GM18517 (cell line): Measurements from ENCODE around the gene CALY.
A peak's percentile ranks its signal among the peaks of the same experiment; 100 is the strongest.

Experiments used
- ATAC-seq: cut with Tn5 transposase; IDR thresholded peaks from one replicate; pipeline ENCODE4 v1.9.1; 2021; ENCODE audit warnings: mild to moderate bottlenecking, moderate library complexity; ENCODE audit not compliant: unreplicated experiment

CALY gene

DNA sequence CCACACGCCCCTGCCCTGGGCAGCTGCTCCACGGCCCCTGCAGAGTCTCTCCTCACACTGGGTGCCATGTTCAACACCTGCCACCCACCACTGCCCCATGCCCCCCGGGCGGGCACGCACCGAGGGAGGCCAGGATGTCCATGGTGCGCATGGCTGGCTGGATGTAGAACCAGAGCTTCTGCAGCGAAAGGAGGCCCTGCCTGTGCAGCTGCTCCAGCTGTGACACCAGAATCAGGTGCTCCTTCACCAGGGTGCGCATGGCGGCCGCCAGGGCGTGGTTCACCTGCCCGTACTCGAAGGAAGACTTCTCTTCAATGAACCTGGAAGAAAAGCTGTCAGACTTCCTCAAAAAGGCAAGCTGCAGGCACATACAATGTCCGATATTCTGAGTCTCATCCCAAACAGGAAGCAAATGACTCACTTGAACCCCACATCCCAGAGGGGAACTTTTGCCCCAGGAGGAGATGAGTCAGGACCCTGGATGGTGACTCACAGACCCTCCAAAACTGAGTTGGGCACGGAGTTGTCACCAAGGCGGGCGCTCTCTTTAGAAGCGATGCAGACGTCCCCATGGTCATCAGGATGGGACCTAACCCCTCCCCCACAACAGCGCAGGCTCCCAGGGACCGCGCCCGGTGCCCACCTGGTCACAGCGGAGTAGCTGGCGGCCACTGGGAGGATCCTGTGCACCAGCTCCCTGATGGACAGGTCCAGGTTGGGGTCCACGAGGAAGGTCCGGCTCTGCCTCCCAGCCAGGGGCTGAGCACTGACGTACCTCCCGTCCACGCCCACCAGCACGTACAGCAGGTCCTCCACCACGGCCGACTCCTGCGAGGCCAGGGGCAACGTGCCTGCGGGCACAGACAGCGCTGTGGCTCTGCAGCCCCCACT lies 43.5 kb downstream of the CALY start:
- no peak for ATAC-seq

DNA sequence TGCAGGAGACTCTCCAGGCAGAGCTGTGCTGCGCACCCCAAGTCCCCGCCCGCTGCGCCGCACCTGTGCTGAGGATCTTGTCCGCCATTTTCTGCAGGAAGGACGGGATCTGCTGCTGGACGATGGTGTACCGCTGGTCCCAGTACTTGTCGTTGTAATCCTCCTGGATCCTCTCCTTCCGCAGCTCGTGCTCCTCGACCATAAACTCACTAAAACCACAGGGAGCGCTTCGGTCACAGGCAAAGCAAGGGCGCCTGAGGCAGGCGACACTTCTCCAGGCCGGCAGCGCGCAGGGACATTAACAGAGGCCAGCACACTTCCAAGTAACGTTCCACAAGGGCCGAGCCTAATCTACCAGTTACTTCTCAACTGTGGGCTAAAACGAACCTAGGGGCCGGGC lies 46.9 kb downstream of the CALY start:
- ATAC-seq: no peak

DNA sequence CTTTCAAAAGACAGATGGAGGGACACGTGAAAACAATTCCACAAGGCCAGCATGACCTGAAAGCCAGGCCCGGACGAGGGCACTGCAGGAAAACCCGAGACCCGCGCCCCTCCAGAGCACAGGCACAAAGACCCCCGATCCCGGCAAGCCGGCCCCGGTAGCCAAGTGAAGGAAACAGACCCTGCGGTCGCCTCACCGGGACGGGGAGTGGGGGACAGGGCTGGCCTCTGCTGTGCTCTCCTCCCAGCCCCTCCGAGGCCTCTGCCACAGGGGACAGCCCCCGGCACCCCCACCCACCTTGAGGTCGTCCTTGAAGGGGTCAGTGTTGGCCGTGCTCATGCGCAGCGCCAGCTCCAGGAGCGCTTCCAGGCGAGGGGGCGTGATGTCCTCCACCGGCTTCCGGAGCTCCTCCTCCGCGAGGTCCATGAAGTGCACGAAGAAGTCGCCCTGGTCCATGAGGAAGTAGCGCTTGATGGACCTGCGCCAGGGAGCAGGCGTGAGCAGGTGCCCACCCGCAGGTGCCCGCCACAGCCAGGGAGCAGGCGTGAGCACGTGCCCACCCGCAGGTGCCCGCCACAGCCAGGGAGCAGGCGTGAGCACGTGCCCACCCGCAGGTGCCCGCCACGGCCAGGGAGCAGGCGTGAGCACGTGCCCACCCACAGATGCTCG lies 48.7 kb downstream of the CALY start:
- no peak for ATAC-seq

DNA sequence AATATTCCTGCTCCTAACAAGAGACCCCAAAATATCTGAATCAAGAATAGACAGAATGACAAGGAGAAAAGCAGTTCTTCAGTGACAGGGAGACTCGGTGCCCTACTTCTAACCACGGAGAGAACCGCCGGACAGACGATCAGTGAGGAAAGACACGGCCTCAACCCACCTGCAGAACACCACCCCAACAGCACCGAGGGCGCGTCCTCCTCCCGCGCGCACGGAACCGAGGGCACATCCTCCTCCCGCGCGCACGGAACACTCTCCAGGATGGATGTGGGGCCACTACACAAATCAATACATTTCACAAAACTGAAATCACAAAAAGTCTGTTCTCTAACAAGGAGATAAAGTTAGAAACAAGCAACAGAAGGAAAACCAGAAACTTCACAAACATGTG lies 50.3 kb downstream of the CALY start:
- no peak for ATAC-seq

DNA sequence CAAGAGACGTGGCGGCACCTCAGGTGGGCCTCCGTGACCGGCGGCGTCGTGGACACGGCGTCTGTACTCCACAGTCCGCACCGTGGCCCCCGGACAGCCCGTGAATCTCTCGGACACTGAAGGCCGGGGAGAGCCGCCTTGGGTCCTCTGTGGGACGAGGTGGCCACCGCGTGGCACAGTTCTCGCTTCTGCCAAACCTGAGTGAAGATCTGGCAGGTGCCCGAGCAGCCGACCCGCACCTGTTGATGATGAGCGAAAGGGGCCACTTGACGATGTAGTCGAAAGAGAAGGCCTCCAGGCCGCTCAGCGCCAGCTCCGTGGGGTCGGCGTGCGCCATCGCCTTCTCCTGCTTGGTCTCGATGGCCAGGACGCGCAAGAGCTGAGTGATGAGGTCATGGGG lies 51.5 kb downstream of the CALY start:
- ATAC-seq: no peak

DNA sequence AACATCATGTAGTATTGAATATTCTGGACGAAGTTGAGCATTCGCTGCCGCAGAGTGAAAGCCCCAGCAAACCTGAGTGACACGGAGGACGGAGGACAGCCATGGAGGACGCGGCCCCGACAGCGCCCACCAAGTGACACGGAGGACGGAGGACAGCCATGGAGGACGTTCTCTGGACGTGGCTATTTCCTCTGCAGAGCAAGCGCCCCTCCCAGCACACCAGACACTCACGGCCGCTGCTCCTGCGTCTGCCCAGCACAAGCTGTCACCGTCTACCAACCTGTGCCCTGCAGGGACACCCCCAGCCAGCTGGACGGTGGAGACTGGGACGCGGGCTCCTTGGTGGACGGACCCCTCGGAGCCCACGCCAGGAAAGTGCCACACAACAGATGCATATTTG lies 52.8 kb downstream of the CALY start:
- no peak for ATAC-seq

DNA sequence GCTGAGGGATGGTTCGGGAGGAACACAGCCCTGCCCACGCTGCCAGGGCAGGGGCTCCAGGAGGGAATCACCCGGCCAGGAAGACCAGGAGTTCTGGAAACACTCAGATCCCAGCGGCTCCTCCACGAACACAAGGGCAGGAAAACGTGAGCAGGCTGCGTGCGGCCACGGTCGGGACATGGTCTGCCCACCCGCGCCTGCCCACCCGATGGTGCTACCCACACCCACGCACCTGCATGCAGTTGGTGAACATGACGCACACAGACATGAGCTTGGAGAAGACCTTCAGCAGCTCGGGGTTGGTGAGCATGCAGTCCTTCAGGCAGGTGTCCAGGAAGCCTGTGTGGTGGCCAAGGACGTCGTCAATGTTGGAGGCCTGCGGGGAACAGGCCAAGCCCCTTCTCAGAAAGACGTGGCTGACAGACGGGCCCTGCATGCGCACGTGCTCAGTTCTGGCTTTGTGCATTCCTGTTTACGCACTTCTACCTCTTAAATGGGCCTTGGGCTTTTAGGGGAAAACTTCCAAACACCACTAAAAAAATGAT lies 53.8 kb downstream of the CALY start:
- no peak for ATAC-seq

DNA sequence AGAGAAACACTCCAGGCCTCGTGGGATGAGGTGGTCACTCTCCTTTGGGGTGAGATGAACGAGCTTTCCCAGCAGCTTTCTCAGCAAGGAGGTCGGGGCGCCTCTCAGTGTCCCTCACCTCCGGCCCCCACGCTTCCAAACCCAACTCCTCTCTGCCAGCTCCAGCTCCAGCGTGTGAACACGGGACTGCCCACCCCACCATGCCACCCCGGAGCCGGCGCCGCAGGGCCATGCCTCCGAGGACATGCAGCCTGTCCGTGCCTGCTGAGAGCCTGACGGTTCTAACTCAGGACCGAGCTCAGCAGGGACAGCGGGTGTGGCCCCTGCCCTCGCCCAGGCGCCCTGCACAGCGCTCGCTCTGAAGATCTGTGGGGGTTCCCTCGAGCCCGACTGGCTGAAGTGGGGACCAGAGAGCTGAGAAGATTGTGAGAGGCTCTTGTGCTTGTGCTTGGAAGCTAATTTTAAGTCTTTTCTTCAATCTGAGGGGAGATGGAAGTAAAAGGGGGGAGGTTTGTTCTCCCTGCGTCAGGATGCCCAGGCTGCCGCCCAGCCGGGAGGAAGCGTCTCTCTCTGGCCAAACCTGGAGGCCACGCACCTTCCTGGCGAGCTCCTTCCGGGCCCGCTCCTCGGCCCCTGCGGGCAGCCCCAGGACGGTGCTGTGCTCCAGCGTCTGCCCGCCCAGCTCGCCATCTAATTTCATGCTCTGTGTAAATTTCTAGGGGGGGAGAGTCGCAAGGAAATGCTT lies 54.9 kb downstream of the CALY start:
- no peak for ATAC-seq

DNA sequence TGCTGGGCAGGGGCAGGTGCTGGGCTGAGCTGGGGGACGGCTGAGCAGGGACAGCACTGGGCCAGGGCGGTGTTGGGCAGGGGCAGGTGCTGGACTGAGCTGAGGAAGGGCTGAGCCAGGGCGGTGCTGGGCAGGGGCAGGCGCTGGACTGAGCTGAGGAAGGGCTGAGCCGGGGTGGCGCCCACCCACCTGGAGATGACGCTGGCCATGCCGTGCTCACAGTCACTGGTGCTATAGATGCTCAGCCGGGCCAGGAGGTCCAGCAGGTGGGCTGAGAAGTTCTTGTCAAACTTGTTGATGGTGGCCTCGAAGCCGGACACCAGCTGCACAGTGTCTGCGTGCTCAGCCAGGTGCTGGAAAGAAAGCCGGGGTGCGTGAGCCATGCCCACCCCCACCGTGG lies 55.6 kb downstream of the CALY start:
- no peak for ATAC-seq

DNA sequence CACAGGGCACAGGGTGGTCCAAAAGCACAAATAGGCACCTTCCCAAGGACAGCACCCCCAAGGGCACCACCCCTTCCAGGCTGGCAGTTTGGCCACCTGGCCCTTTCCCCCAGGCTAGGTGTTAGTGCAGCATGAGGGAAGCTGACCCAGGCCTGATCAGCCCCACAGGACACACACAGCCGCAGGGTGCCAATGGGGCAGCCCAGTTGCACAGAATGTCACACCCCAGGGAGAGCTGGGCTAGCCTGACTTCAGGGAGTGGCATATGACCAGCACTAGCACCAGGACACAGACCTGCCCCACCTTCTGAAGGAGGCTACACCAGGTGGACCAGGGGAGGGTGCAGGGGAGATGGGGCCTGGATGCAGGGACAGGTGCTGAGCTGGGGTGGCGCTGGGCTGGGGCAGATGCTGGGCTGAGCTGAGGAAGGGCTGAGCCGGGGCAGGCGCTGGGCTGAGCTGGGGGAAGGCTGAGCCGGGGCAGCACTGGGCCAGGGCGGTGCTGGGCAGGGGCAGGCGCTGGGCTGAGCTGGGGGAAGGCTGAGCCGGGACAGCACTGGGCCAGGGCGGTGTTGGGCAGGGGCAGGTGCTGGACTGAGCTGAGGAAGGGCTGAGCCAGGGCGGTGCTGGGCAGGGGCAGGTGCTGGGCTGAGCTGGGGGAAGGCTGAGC lies 56.2 kb downstream of the CALY start:
- no peak for ATAC-seq

DNA sequence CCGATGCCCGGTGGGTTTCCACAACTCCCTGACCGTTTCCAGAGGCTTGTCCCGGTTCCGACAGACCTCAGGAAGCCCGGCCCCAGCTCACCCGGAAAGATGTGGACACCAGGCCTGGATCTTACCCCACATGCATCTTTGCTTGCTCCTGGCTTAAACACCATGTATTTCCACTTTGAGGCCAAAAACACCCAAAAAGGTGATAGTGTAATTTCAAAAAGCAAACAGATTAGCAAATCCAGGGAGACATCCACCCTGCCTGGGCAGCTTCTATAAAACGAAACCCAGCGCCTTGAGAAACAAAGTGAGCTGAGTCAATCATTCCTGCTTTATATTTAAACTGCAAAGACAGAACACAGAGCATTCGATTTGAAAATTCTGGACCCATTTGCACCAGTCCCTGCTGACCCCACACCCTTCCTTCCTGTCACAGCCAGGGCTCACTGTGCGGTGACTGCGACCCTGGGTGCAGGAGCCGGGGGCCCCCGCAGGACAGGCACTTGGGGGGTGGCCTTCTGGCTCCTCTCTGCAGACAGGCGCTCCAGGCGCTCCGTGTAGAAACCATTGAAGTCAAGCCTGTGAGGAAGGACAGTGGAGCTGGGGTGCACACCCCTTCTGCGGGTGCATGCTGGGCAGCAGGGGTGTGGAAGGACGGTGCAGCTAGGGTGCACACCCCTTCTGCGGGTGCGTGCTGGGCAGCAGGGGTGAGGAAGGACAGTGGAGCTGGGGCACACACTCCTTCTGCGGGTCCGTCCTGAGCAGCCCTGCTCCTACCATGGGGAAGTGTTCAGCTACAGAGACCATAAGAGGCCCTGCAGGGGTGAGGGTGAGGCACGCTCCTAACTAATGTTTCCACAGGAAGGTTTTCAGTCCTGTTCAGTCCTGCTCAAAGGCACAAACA lies 57.1 kb downstream of the CALY start:
- ATAC-seq: no peak

DNA sequence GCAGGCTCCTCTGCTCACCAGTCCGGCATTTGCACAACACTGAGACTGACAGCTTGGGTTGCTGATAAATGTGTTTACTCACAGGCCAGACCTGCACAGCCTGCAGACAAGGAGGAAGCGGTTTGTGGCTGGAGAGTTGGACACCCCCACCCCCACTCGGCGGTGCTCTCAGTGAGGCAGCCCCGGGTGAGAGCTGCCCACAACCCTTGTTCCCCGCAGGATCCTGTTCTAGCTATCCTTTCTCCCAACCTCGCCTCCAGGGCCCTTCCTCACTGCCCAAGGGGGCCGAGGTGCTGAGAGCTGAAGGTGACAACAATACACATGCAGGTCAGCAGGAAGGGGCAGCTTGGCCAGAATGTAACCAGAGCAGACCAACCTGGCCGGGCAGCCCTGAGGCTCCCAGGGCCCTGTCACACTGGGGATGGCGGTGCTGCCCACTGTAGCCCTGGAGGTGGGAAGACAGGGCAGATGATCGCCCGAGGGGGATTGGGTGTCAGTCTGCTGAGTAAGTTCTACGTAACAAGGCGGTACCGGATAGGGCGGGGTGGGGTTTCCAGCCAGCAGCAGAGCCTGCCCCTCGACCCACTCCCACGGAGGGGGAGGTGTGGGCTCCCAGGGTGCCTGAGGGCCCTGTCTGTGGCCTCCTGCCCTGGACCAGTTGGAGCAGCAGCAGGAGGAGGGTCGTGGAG lies 58.0 kb downstream of the CALY start:
- ATAC-seq: peak; percentile 29

DNA sequence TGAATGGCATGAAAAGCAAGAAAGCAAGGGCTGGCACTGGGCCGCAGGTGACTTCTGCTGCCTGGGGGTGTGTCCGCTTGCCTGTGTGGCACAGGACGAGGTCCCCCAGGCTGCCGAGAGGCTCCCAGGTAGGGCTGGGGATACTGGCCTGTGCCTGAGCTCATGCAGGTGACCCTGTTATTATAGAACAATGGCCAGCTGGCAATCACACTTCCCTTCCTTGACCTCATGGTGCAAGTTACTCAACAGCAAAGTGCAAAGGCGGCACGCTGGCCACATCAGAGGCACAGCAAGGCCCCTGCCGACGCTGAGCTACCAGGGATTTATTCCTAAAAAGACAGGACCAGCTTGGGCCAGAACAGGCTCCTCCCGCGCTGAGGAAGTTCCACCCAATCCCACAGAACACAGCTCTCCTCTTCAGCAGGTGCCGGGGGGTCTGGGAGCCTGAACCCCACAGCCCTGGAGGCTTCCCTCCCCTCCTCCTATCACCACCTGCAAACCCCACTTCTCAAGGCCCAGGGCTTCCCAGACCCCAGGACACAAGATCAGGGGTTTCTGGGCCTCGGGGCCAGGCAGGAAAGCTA lies 58.6 kb downstream of the CALY start:
- no peak for ATAC-seq

DNA sequence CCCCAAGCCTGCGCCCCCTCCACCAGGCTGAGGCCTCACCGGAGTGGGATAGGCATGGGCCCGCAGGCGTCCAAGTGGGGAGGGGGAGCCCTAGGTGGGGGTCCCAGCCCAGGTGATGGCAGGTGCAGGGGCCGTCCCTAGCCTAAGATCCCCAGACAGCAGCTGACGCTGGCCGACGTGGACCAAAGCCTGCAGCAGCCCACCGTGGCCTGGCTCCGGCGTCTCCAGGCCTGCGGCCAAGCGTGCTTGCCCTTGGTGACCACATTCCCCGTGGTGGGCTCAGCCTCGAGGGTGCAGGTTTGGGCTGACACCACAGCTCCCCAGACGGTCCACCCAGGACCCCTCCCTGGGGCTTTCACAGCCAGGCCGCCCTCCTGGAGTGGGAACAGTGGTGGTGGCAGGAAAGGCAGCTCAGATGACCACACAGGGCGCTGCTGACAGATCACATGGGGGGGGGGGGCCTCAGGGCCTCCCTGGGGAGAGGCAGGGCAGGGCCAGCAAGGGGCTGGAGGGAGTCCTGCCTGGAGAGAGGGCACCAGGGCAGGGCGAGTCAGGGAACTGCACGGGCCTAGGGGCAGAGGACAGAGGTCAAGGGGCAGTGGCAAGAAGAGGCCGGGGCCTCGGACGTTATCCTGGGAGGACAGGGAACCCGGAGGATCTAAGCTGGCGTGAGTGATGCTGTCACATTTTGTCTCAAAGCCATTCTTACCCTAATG lies 59.3 kb downstream of the CALY start:
- ATAC-seq: no peak

DNA sequence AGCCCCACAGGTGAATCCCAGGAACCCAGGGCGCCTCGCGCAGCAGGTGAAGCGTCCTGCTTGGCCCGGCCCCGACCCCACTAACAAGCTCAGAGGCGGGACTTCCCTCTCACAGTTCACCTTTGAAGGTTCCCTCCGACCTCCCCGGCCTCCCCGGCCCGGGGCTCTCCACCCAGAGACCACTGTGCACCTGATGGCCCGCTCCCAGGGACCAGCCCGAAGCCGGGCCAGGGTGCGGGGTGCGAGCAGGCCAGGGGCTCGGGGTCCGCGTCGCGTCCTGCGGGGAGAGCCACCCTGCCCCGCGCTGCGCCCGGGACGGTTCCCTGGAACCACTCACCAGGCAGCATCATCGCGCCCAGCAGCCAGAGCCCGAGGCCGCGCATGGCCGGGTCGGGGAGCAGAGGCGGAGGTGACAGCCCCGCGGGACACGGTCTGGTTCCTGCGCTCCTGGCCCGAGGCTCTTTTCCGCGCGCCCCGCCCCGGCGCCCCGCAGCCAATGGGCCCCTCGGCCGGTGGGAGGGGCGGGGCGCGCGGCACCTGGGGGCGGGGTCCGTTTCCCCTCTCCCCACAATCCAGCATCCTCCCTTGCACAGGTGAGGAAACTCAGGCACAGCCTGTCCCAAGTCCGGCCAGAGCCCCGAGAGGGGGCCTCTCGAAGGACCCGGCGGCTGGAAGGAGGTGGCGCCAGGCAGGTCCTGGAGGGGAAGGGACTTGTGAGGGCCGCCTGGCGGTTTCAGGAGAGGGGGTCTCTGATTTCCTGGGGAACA lies 60.1 kb downstream of the CALY start, which contains the start of gene ADAM8:
Gene ADAM8, minus strand, starts transcription at position 434 of the 767 bp plus-strand sequence. Its CDS starts 51 bp downstream, at position 383.
- no peak for ATAC-seq

DNA sequence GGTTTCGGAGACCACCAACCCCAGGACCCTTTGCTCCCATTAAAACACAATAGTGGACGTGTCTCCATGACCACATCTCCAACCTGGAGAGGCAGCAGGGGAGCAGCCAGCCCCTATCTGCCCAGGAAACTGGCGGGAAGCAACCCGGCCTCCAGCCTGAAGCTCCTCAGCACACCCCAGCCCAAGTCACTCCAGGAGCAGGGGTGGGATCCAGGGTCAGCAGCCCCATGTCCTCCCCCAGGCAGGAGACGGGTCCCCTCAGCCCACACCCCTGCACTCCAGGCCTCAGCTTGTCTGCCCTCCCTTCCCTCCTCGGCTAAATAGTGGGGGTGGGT lies 60.6 kb downstream of the CALY start:
- no peak for ATAC-seq

DNA sequence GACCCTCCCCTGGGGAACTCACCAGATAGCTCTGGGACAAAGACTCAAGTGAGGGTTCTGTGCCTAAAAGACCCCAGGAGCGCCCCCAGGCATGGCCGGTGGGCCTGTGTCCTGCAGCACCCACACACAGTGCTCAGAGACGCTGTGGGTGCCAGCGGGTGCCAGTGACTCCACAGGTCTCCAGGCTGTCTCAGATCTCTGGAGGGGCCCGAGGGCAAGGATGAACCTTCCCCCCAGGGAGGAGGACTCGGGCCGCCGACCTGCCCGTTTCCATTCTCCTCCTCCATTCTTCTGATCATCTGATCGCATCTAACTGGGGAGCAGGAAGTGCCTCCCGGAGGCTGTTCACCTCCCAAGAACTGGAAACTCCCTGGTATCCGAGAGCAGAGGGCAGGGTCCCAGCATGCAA lies 61.0 kb downstream of the CALY start:
- peak; percentile 43 for ATAC-seq
